ENCODE results near the gene CYB561D1. TPM values are rescaled to one million over a fixed set of nuclear protein-coding genes. Genes with fewer than 3 reads are reported as not detected.
"Not testable (repeated sequence)": the region's sequence is repeated elsewhere in the genome, so short reads cannot be mapped to it uniquely, and the experiment has no call there.

CYB561D1 gene
- total RNA-seq, 1 donor from 2014 or later, result 10.4 TPM

DNA sequence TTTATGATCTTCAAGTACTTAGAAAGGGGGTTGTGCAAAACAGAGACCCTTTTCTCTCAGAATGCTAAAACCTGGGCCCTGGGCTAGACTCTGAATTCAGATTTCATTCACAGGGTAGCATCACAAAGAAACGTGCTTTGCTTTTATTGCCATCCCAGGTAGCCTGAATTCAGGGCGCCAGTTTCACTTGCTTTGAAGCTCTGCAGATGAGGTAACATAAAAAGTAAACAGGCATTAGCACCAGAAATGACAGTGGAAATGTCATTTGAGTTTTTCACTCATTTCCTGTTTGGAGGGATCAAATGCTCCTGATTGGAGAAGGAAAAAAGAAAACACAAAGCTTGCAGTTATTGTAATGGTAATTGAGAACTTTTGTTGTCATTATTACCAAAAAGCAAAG lies 25.0 kb upstream of the CYB561D1 start:
- H3K27me3 Mint-ChIP-seq, result peaks cover 90% of the 10 kb centered on the region
- DNase-seq (ENCODE audit: extremely low spot score, unreplicated experiment), result no peak

DNA sequence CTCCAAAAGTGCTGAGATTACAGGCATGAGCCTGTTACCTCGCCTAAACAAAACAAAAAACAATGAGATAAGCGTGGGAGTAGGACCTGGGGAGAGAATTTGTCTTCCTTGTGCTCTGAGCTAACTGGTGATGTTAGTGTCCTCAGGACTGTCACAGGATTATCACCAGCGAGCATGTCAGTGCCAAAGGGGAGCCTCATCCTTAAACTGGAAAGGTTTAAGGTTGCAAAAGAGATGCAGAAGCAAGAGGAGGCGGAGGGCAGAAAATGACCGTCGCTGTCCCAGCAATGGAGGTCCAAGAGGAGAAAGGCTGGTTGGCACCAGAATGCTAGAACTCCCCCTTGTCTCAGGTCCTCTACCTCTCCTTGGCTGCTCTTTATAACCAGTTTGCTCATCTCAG lies 23.6 kb upstream of the CYB561D1 start:
- peaks cover 89% of the 10 kb centered on the region for H3K27me3 Mint-ChIP-seq
- H3K4me3 Mint-ChIP-seq, result no peak overlapping the region
- H3K4me1 Mint-ChIP-seq (ENCODE audit: unreplicated experiment), result no peaks in the 10 kb centered on the region
- DNase-seq (ENCODE audit: extremely low spot score, unreplicated experiment), result no peak
- TF ChIP-seq, protein P1, sequence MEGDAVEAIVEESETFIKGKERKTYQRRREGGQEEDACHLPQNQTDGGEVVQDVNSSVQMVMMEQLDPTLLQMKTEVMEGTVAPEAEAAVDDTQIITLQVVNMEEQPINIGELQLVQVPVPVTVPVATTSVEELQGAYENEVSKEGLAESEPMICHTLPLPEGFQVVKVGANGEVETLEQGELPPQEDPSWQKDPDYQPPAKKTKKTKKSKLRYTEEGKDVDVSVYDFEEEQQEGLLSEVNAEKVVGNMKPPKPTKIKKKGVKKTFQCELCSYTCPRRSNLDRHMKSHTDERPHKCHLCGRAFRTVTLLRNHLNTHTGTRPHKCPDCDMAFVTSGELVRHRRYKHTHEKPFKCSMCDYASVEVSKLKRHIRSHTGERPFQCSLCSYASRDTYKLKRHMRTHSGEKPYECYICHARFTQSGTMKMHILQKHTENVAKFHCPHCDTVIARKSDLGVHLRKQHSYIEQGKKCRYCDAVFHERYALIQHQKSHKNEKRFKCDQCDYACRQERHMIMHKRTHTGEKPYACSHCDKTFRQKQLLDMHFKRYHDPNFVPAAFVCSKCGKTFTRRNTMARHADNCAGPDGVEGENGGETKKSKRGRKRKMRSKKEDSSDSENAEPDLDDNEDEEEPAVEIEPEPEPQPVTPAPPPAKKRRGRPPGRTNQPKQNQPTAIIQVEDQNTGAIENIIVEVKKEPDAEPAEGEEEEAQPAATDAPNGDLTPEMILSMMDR (conservative IDR thresholded peaks at IDR 0.05), result no peak
- no peaks in the 10 kb centered on the region for H3K9me3 Mint-ChIP-seq
- no peaks in the 10 kb centered on the region for H3K36me3 Mint-ChIP-seq
- H3K27ac Mint-ChIP-seq, result no peak overlapping the region

More for the DNA sequence above, 25.0 kb upstream of the CYB561D1 start:
- no peaks in the 10 kb centered on the region for H3K9me3 Mint-ChIP-seq
- H3K27ac Mint-ChIP-seq, result no peak overlapping the region
- TF ChIP-seq, protein P1 (conservative IDR thresholded peaks at IDR 0.05), result no peak
- H3K36me3 Mint-ChIP-seq, result no peaks in the 10 kb centered on the region
- H3K4me3 Mint-ChIP-seq, result no peak overlapping the region
- H3K4me1 Mint-ChIP-seq (ENCODE audit: unreplicated experiment), result no peaks in the 10 kb centered on the region

DNA sequence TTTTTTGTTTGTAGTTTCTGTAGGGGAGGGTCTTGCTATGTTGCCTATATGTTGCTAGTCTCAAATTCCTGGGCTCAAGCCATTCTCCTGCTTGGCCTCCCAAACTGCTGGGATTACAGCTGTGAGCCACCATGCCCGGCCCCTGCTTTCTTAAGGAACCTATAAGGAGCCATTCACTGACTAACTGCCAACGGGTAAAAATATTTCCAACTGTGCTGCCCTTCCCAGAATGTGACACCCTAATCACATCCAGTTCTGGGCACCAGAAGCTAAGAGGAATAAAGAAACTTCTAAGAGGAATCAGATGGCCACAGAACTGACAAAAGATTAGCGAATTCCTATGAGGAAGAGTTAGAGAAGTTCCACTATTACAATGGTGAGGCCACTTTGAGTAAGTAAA lies 21.1 kb upstream of the CYB561D1 start:
- Mint-ChIP-seq H3K4me3 (no peak overlapping the region), H3K27ac (no peak overlapping the region), H3K9me3 (no peaks in the 10 kb centered on the region), H3K36me3 (no peaks in the 10 kb centered on the region), H3K4me1 (ENCODE audit: unreplicated experiment) (no peaks in the 10 kb centered on the region), H3K27me3 (peaks cover 87% of the 10 kb centered on the region)
- DNase-seq (ENCODE audit: extremely low spot score, unreplicated experiment), result no peak
- TF ChIP-seq, protein P1 (conservative IDR thresholded peaks at IDR 0.05), result no peak

DNA sequence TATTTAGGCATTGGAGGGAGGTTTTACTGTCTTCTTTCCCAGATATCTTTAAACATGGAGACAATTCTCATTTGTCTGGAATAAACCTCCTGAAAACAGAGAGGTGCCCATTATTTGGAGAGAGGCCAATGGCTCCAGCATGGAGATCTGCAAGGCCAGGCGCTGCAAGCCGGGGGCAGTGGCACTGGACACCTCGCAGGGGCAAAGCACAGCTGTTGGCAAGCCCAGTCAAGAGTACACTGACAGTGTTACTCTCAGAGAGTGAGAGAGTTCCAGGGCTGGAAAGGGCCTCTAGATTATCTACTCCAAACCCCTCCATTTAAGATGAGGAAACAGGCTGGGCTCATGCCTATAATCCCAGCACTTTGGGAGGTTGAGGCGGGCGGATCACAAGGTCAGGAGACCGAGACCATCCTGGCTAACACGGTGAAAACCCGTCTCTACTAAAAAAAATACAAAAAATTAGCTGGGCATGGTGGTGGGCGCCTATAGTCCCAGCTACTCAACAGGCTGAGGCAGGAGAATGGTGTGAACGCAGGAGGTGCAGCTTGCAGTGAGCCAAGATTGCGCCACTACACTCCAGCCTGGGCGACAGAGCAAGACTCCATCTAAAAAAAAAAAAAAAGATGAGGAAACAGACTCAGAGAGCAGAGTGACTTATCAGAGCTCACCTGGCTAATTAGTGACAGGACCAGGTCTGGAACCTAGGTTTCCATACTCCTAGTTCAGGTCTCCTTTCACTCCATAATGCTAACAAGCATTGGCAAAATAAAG lies 20.4 kb upstream of the CYB561D1 start:
- not testable (repeated sequence) for H3K4me3 Mint-ChIP-seq; H3K36me3 Mint-ChIP-seq; H3K4me1 Mint-ChIP-seq (ENCODE audit: unreplicated experiment); H3K9me3 Mint-ChIP-seq; DNase-seq (ENCODE audit: extremely low spot score, unreplicated experiment); H3K27ac Mint-ChIP-seq
- peaks cover 84% of the 10 kb centered on the region for H3K27me3 Mint-ChIP-seq

DNA sequence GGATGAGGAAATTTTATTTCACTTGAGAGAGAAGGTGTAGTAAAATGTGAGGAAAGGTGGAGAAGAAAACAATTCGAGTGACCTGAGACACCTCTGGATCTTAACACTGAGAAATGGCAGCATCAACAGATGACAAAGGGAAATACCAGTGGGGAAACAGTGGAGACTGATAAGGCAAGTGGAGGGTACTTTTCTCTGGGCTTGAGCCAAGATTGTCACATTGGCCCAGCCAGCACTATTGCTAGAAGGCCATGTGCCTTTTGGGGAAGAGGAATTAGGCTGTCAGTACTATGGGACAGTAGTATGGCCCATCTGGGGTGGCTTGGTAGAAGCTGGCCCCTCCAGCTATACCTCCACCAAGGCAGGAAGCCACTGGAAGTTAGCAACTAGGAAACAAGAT lies 19.2 kb upstream of the CYB561D1 start:
- no peak for DNase-seq (ENCODE audit: extremely low spot score, unreplicated experiment)
- Mint-ChIP-seq H3K36me3 (no peaks in the 10 kb centered on the region), H3K4me3 (no peak overlapping the region), H3K9me3 (peaks cover 5% of the 10 kb centered on the region), H3K4me1 (ENCODE audit: unreplicated experiment) (no peaks in the 10 kb centered on the region), H3K27ac (no peak overlapping the region), H3K27me3 (peaks cover 84% of the 10 kb centered on the region)
- TF ChIP-seq, protein P1 (conservative IDR thresholded peaks at IDR 0.05), result no peak

DNA sequence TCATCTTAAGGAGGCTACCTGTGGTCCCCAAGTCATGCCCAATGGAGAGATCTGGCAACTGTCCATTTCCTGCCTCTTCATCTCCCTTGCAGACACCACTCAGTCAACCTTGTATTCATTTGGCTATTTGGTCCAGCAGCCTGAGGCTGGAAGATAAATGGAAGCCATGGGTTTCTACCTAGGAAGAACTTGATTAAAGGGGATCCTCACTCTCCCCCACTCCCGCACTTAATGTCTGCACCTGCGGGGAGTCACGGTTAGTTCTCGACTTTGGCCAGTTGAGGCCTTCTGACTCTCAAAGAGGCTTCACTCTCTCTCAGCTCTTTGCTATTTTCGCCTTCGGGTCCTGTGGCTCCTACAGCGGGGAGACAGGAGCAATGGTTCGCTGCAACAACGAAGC lies 18.6 kb upstream of the CYB561D1 start:
- DNase-seq (ENCODE audit: extremely low spot score, unreplicated experiment), result peak; percentile 39
- TF ChIP-seq, protein P1 (conservative IDR thresholded peaks at IDR 0.05), result no peak
- H3K36me3 Mint-ChIP-seq, result no peaks in the 10 kb centered on the region
- H3K27me3 Mint-ChIP-seq, result peaks cover 83% of the 10 kb centered on the region
- no peaks in the 10 kb centered on the region for H3K4me1 Mint-ChIP-seq (ENCODE audit: unreplicated experiment)
- H3K9me3 Mint-ChIP-seq, result peaks cover 5% of the 10 kb centered on the region
- H3K4me3 Mint-ChIP-seq, result no peak overlapping the region
- H3K27ac Mint-ChIP-seq, result no peak overlapping the region
